Endothelial cell of umbilical vein (primary cell): ENCODE measurements around the gene ZSCAN1.

Experiments used
- EZH2 ChIP-seq: IDR thresholded peaks from 2 replicates; pipeline ENCODE4 v1.6.1; 2012; ENCODE audit warnings: borderline replicate concordance, low read depth, mild to moderate bottlenecking, moderate library complexity, low read length, inconsistent platforms; ENCODE audit not compliant: severe bottlenecking
- FOS ChIP-seq: IDR thresholded peaks from 2 replicates; pipeline ENCODE4 v1.6.1; 2011; ENCODE audit warnings: mild to moderate bottlenecking, low read length, moderate library complexity, borderline replicate concordance; ENCODE audit not compliant: insufficient read depth
- GATA2 ChIP-seq: IDR thresholded peaks from 2 replicates; pipeline ENCODE4 v1.7.0; 2011; ENCODE audit warnings: low read depth, mild to moderate bottlenecking, moderate library complexity, mixed read lengths, low read length; ENCODE audit not compliant: insufficient read length, insufficient read depth
- JUN ChIP-seq: IDR thresholded peaks from 2 replicates; pipeline ENCODE4 v1.6.1; 2011; ENCODE audit warnings: borderline replicate concordance, low read depth; ENCODE audit not compliant: insufficient read length, insufficient read depth
- MYC ChIP-seq: IDR thresholded peaks from one replicate; pipeline ENCODE4 v1.6.1; 2011; ENCODE audit warnings: mild to moderate bottlenecking, low read depth, low read length
- POLR2A ChIP-seq: IDR thresholded peaks from 2 replicates; pipeline ENCODE4 v1.6.1; 2012; ENCODE audit warnings: low read depth, mild to moderate bottlenecking, control low read depth, low read length
- POLR2AphosphoS5 ChIP-seq: IDR thresholded peaks from 2 replicates; pipeline ENCODE4 v1.6.1; 2012; ENCODE audit warnings: low read depth, mild to moderate bottlenecking, control low read depth, low read length, moderate library complexity; ENCODE audit not compliant: insufficient read depth
- TF ChIP-seq, protein P1 (sequence below), 2 donors: IDR thresholded peaks; 1 replicate in 1 of 2; 2 replicates in 1 of 2; pipeline ENCODE4 v1.5.1; 2011; ENCODE audit warnings: low read length in 2 of 2, mild to moderate bottlenecking in 2 of 2, moderate library complexity in 2 of 2, control low read depth in 1 of 2, inconsistent platforms in 1 of 2, low read depth in 1 of 2; ENCODE audit not compliant: insufficient read depth in 1 of 2; ENCODE audit errors: extremely low read depth in 1 of 2
- TF ChIP-seq, protein P2 (sequence below): IDR thresholded peaks from 2 replicates; pipeline ENCODE4 v1.6.1; 2011; ENCODE audit not compliant: insufficient read depth, insufficient read length

DNA sequence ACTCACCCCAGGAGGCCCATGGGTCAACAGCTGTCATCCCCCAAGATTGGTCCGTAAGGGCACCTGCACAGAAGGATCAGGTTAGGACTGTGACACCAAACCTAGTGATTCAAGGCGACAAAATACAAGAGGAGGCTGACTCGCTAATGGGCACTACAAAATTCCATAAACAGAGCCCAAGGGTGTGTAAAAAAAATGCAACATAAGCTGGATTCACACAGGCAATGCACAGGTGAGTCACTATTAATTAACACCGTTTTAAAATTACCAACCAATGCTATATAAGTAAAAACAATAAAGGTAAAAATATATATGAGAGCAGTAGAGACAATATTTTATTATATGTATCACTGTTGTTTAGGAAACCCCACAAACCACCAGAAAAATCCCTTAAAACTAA, 33.1 kb upstream of the ZSCAN1 start:
- no peak for TF ChIP-seq POLR2A
- TF ChIP-seq, protein P1, sequence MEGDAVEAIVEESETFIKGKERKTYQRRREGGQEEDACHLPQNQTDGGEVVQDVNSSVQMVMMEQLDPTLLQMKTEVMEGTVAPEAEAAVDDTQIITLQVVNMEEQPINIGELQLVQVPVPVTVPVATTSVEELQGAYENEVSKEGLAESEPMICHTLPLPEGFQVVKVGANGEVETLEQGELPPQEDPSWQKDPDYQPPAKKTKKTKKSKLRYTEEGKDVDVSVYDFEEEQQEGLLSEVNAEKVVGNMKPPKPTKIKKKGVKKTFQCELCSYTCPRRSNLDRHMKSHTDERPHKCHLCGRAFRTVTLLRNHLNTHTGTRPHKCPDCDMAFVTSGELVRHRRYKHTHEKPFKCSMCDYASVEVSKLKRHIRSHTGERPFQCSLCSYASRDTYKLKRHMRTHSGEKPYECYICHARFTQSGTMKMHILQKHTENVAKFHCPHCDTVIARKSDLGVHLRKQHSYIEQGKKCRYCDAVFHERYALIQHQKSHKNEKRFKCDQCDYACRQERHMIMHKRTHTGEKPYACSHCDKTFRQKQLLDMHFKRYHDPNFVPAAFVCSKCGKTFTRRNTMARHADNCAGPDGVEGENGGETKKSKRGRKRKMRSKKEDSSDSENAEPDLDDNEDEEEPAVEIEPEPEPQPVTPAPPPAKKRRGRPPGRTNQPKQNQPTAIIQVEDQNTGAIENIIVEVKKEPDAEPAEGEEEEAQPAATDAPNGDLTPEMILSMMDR (IDR thresholded peaks at IDR 0.05; ENCODE audit: extremely low read depth in 1 of 2, insufficient read depth in 1 of 2, low read depth in 1 of 2, low read length in 2 of 2) = no peak
- TF ChIP-seq GATA2 = no peak
- no peak for TF ChIP-seq POLR2AphosphoS5
- TF ChIP-seq, protein P2, sequence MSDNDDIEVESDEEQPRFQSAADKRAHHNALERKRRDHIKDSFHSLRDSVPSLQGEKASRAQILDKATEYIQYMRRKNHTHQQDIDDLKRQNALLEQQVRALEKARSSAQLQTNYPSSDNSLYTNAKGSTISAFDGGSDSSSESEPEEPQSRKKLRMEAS = no peak
- TF ChIP-seq JUN = no peak
- no peak for TF ChIP-seq EZH2
- no peak for TF ChIP-seq MYC
- TF ChIP-seq FOS = no peak
